Activated T-cell treated with anti-CD3 and anti-CD28 coated beads, Interleukin-2, amount 50 U/mL, for 48 hours (primary cell): Measurements from ENCODE around the gene HOXC13.

Source experiments
- DNase-seq, 2 experiments: peaks; one replicate each; pipeline ENCODE4 v3.0.0-alpha.2; 2020

The HOXC13 gene

DNA sequence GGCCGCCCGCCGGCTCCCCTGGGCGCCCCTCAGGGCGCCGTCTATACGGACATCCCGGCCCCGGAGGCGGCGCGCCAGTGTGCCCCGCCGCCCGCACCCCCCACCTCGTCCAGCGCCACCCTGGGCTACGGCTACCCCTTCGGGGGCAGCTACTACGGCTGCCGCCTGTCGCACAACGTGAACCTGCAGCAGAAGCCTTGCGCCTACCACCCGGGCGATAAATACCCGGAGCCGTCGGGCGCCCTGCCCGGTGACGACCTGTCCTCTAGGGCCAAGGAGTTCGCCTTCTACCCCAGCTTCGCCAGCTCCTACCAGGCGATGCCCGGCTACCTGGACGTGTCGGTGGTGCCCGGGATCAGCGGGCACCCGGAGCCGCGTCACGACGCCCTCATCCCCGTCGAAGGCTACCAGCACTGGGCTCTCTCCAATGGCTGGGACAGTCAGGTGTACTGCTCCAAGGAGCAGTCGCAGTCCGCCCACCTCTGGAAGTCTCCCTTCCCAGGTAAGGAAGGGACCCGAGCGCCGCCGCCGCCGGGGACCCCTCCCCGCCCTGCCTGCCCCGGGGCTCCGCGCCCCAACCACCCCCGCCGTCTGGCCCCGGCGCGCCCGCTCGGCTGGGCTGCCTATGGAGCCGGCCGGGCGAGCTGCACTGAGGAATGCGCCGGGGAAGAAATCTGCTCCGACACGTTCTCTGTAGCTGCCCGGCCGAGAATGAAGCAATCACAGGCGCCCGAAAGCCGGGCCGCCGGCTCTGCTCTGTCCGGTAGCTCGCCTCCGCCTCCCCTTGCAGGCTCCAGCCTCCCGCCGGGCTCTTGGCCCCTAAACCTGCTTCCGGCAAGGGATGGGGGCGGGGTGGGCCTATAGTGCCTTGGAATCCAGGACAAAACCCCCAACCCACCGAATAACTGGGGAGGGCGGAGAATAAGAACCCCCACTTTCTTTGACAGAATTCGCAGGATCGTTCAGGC is 794 bp downstream of the HOXC13 start:
- no peak for DNase-seq

DNA sequence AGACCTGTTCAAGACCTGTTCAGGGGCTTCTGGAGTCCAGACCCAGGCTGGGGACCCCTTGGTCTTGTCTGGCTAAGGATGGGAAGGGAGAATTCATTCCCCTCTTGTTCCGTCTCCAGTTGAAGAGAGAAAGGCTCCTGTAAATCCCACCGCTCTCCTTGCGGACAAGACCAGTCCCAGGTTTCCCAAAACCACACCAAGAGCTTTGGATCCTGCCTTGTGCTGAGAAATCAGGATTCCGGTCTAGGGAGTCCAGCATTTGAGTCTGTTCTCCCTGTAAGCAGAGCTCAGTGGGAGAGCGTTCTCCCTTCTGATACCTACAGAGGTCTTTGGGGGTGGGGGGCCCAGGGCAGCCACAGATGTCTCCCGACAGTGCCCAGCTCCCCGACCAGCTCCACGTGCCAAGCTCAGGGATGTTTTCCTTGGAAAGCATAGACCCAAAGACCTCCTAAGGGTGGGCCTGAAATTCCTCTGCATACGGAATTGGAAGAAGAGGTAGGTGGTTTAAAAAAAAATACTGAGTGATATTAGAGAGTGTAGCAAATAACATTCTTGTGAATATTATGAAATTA is 1.9 kb downstream of the HOXC13 start:
- no peak for DNase-seq

DNA sequence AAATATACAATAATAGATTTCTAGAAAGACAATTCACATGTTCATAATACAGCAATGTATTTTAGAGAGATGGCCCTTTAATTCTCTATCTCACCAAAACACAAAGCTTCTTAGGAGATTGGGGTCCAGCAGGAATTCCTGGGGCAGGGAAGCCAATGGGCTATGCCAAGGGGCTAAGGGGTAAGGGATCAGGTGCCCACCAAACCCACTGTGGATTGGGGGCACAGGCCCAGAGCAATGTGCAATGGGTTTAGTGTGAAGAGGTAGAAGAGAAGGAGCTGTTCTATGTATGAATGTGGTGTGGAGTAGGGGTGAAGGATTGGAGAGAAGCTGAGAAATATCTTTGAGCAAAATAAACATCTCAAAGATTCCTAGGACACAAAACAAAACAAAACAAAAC is 2.6 kb downstream of the HOXC13 start:
- DNase-seq = no peak

DNA sequence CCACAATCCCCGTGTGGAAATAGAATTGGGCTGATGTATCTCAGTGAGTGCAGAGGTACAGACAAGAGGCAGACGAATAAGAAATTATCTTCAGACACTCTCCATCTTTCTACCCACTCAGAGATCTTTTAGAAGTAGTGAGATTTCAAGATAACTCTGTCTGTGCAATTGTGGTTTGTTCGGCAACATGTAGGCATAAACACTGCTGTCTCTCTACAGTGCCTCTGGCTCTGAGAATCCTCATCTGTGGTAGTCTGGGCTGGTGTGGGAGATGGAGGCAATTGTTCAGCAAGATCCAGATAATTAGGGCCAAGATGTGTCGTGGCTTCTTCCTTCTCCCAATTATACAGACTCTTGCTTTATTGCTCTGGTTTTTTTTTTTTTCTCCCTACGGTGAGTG is 3.1 kb downstream of the HOXC13 start:
- no peak for DNase-seq

DNA sequence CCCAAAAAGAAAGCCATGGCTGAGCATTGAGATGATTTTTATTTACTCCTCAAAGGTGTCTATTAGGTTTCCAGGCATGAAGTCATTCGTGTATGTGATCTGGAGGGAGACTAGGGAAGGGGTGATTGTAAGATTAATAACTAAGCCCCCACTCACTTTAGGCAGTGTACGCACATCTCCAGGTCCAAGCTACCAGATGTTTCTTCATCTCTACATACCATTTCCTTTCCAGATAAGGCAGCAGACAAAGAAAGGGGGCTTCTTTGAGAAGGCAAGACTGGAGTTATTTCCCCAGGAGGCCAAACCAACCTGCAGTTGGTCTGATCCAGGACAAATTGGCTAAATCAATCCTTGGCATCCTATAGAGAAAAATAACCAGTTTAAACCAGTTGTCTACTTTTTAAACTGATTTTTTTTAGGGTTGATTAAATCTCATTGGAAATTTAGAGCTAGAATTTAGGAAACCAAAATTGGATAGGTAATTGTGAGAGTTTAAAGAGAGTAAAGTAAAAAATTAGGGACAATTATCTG is 3.9 kb downstream of the HOXC13 start:
- DNase-seq = no peak

DNA sequence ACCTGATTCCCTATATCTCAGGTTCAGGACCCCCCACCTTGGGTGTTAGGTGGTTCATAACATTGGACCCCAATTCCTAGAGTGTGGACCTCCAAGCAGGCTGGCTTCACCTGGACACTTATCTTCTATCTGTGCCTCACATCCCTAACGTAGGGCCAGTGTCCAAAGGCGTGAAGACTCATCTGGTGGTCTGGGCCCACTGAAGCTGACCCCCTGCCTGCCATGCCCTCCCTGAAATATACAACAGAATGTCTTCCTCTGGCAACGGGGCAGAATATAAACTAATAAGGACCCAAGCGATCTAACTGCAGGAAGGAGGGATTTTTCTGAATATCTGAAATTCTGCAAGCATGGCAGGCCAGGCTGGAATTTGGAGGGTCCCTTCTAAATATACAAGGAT is 5.6 kb downstream of the HOXC13 start:
- DNase-seq = no peak

DNA sequence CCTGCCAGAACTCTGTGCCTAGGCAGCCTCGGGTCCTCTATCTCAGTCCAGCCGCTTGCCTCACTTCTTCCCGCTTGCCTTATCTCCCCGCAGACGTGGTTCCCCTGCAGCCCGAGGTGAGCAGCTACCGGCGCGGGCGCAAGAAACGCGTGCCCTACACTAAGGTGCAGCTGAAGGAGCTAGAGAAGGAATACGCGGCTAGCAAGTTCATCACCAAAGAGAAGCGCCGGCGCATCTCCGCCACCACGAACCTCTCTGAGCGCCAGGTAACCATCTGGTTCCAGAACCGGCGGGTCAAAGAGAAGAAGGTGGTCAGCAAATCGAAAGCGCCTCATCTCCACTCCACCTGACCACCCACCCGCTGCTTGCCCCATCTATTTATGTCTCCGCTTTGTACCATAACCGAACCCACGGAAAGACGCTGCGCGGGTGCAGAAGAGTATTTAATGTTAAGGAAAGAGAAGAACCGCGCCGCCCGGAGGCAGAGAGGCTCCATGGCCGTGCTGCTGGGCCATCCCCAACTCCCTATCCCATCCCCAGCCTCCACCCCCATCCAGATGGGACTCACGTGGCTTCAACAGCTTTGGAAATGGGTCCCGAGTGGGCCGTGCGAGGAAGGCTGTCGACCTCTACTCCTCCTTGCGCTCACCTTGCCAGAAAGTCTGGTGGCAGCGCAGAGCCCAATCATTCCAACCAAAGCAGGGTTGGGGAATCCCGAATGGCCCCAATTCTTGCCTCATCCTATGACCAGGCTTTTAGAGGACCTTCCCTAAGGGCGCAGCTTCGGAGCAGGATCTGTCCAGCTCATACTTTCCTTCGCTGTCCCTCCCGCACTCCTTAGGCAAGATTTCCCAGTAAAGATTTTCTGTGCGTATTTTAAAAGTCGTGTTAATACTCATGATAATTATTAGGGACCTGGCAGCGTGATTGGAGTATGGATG is 6.5 kb downstream of the HOXC13 start:
- no peak for DNase-seq

DNA sequence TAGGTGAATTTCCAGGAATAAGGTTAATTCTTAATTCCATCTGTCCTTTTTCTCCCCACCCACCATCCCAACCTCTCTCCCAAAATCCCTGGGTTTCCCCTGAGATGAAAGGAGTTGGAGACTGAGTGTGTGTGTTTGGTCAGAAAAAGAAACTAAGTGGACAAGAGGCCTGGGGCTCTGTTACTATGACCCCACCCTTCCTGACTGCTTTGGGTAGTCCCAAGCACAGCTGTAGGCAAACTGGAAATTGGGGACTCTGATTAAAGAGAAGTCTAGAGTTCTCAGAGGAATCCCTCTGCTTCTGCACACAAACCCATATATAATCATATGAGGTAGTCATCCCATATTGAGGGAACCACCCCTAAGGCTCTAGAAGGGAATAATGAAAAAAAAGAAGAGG is 9.1 kb downstream of the HOXC13 start:
- DNase-seq = no peak

DNA sequence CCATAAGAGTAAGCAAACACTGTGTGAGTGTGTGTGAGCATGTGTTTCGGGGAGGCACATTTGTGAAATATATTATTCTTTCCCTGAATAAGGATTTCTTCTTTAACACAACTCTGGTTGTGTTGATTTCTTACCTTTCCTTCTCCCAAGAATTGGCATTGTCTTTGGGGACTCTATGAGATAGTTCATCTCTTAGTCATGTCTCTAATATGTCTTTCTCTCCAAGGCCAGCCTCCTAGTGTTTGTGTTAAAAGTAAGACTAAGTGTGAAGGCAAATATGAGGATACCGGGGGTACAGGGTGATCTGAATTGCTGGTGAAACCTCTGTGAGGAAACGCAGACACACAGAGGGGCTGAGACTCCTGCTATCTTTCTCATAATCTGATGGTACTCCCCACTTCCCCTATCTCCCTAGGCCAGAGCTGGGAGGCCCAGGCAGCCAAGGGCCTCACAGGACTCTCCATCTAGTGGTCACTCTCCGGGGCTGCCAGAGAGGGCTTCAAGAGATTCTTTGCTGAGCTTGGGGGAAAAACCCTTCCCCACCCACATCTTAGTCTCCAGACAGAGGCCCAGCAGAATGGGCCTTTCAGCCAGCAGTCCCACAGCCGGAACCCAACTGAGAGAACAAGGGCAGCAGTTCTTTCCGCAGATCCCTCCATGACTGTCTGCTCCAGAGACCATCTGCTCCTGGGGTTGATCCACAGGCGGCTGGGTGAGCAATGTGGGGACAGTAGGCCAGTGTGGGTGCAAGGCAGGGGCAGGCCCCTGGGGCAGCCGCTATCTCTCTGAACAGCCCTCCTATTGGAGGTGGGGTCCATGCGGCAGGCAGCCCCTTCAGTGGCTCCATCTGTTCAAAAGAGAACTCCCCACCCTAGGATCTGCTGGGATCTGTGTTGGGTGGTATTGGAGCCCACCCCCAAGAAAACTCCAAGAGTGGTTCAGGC is 10.3 kb downstream of the HOXC13 start:
- no peak for DNase-seq

DNA sequence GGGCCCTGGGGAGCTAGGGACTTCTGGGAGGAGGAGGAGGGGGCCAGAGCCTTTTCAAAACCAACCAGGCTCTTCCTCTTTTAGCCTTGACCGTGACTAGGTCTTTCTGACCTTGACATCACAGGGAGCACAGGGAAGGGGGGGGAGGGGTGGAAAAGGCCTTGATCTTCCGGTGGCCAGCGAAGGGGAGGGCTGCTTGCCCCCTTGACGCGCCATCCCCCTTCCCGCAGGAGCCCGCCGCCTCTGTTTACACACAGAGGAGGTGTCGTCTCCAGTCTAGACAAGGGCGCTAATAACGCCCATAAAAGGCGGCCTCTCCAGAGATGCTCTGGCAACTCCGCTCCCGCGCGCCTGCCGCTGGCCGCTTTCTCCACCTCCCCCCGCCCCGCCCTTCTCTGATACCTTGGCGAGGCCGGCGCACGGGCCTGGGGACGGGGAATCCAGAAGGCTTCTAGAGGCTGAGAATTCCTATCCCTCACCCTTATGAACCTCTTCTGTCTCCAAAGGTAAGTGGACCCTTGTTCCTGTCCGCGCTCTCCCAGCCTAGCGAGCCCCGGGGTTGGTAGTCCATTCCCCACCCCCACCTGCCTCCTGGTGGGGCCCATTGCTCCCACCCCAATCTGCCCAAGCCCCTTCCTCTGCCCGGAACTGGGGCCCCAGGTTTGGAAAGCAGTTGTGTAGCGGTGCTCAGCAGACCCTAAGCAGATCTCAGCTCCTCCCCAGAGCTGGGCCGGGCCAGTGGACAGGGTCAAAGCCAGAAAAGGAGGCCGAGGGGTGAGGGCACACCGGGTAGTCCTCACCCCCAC is 11.2 kb downstream of the HOXC13 start:
- DNase-seq = no peak

DNA sequence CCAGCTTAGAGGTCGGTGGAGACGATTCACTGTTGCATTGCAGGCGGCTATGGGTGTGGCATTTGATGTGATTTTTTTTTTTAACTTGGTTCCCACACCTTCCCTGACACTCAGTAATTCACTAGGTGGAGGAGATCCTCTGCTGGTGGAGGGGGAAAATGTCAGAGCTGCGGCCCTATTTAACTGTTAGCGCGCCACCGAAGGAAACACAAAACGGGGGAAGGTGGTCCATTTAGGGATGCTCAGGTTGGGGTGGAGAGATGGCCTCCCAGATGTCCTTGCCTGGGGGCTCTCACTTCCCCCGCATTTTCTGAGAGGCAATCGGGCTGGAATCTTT is 11.8 kb downstream of the HOXC13 start:
- DNase-seq = no peak

DNA sequence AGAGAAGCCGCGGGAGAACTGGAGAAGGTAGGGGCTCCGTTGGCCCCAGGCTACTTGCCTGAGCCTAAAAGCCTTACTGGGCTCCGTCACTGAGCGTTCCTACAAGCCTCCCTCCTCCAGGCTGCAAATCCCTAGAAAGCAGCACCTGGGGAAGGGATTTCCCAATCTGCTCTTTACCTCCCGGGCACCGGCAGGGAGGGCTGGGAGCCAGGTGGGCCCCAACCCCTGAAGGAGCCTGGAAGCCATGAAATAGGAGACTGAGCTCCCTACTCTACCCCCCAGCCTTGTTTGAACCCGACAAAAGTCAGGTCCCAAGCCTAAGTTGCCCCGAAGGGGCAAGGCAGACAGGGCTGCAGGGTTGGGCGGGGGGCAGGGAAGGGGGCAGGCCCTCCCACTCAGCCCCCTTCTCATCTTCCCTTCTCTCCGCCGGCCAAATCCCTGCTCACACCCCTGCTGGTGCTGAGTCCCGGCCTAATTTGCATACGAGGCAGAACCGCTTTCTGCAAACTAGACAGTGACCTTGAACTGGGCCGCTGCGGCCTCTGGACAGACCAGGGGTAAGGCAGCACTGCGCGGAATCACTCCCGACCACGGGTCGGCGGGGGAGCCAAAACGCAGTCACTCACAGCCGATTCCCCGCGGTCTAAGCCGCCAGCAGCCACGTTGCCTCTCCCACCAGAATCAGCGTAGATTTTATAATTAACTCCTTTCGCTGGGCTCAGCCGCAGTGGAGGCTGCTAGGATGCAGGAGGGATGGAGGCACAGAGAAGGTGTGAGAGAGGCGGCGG is 12.4 kb downstream of the HOXC13 start:
- no peak for DNase-seq

DNA sequence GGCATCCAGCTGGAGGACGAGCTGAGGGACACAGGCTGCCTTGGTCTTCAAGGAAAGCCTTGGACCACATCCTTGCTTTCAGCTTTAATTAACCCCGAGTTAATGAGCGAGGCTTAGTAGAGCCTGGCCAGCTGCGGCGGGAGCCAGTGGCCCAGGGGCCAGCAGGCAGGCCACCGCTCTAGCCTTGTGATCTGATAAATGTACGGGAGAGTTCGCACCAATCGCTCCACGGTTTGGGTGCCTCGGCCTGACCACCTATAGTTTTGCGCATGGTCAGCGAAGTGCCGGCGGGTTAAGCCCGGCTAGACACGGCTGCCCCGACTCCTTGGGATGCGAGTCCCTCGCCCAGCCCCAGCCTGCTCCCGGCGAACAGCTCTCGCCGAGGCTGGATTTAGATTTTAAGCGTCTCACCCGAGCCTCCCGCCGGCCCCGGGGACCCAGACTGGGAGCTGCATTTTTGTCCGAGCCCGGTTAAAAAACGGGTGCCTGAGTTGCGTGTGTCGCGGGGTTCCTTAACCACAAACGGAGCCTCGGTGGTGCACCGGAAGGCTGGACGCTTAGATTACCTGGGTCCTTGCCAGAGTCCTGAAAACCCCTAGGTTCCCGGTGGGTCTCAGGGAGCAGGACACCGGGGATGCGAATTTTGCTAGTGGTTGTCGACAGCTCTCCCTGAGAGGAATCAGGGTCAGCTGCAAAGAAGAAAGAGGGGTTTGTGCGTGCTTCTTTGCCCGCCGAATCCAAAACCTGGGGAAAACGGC is 13.1 kb downstream of the HOXC13 start:
- no peak for DNase-seq

DNA sequence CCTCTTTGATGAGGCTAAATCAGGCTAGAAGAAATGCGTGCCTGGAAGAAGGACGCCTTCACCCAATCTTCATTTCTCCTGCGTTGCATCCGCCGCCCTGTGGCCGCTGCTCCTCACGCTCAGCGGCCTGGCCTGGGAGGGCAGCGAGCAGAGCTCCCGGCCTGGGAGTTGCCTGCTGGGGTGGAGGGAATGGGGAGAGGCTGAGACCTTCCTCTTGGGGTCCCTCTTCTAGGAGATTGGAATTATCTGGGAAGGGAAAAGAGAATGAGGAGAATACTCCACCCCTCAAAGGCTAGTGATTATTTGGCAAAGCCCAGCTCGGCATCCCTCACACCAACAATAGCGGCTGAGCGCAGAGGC is 13.7 kb downstream of the HOXC13 start:
- DNase-seq = no peak

DNA sequence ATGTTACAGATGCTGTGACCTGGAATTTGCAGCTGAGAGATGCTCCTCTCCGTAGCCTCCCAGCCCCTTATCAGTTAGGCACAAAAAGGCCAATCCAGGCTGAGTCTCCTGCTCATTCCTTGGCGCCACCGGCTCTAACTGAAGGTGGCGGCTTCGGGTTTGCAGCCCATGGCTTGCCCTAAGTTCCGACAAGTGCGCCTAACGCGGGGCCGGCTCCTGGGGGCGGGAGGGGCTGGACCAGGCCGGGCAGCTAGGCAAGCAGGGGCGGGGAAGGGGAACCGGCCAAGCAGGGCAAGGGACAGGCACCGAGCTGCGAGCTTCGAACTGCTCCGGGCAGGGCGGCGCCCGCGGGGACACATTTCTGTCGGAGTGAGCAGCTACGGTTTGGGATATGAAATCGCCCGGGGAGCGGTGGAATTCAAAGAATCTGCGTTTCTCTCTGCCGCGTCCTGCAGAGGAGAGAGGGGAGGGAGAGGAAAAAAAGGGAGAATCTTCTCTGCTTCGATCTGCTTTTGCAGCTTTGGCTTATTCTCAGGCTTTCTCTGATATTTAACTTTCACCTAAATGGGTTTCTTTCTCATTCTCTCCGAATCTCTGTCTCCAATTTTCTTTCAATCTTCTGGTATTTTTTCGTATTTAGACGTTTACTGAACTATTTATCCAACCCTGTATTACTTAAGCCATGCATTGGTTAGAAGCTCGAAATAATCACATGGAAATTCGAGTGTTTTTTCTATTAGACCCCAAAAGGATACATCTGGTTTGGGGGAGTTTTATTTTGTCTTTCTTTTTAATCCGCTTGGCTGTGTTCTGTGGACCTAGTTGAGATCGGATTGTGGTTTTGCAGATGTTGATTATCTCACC is 14.5 kb downstream of the HOXC13 start:
- no peak for DNase-seq

DNA sequence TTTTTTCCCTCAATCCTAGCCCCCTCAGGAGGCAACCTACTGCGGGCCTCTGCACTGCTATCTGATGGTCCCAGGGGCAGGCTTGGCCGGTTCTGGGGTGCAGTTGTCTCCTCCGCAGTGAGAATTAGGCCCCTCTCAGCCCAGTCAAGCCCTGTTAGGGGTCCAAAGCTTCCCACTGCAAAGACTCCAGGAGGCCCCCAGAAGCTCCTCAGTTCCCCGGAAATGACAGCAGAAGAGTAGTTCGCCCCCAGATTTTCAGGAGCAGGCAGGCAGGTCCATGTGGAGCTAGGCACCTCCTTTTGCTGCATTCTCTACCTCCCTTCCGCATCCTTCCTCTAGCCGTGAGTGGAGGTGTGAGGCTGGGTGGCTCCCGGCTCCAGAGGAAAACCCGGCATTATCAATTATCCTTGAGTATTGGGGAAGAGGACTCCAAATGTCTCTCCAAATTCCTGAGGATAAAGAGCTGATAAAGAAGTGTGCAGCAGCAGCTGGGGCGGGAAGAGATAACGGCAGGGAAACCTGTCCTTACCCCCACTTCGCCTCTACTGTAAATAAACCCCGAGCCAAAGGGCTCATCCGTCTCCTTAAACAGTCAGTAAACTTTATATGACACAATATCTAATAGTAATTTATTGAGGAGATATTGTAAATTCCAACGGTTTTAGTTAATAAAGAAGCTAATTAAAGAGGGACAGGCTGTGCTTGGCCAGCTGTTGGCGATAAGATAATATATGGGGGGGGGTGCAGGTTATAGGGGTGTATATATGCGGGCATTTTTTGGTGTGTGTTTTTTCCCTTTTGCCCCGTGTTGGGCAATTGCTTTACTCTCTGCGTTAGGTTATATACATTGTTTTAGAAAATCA is 15.4 kb downstream of the HOXC13 start:
- no peak for DNase-seq

DNA sequence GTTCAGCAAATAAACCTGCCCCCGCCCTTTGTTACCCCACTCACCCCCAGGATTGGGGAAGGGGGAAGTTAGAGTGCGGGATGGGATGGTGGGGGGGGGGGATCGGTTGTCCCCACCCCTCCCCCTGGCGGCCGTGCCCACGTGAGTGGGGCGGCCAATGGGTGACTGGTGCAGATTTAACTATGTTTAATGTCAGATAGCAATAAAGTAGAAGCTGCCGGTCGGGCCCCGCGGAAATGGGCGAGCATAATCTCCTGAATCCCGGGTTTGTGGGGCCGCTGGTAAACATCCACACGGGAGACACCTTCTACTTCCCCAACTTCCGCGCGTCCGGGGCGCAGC is 16.0 kb downstream of the HOXC13 start, which contains the start of gene HOXC12:
TSS of gene HOXC12 (plus strand) at position 210 of the 342 bp plus-strand sequence. CDS start at position 237, 27 bp downstream.
- no peak for DNase-seq
